Breast epithelium (tissue), 3 donors: ENCODE data around the gene PRDM16.

ENCODE experiments used
- CTCF ChIP-seq, 3 donors: fragments of 450-650 bp; IDR thresholded peaks; one replicate each; pipeline ENCODE4 v1.5.1; 2016 to 2017; ENCODE audit warnings: antibody characterized with exemption in 3 of 3, mild to moderate bottlenecking in 3 of 3, moderate library complexity in 3 of 3
- POLR2A ChIP-seq: fragments of 450-650 bp; IDR thresholded peaks from one replicate; pipeline ENCODE4 v1.6.1; 2016; ENCODE audit warnings: antibody characterized with exemption, mild to moderate bottlenecking, moderate library complexity

GRCh38 chr1:3265835-3266805 is 197.1 kb downstream of the PRDM16 start:
- TF ChIP-seq CTCF (IDR thresholded peaks at IDR 0.05), result no peak
- TF ChIP-seq POLR2A, result no peak
